Erythroblast (primary cell): Measurements from ENCODE around the gene ALOXE3.

Experiments used
- GATA1 ChIP-seq: IDR thresholded peaks from 2 replicates; pipeline ENCODE4 v1.6.1; 2011; ENCODE audit warnings: low read depth, mild to moderate bottlenecking, control low read depth, low read length, moderate library complexity
- POLR2A ChIP-seq: IDR thresholded peaks from 2 replicates; pipeline ENCODE4 v1.6.1; 2011; ENCODE audit warnings: mild to moderate bottlenecking, low read length

DNA sequence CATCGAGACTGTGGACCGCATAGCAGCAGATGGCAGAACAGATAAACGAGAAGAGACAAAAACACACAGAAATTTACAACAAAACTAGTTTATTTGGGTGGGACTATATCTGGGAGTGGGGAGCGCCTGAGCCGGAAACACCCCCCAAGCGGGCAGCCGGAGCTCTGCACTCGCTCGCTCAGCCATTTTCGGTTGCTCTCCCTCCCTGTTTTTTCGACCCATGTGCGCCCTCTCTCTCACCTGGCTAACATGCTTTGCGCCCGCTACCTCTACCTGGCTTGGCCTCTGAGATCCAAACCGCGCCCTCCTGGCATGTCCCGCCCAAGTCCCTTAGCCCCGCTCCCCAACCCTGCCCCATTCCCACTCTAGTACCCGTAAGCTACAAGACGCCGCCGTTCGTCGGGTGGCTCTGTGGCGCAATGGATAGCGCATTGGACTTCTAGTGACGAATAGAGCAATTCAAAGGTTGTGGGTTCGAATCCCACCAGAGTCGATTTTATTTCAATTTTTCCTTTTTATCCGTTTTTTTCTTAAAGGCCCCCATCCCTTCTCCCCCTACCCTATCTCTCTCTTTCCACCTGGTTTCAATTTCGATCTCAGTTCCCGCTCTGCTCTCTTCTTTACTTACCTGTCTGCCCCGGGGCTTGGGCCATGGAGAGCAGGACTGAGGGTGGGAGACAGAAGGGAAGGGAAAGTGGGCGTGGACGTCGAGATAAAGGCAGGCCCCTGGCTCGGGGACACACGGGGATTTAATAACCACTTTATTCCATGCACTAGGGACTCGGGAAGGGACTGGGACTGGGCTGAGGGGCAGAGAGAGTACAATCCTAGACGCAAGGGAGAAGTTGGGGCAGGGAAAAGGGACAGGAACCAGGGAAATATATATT, 2.4 kb upstream of the ALOXE3 start:
- TF ChIP-seq POLR2A (no peak), GATA1 (no peak)
